Measurements from ENCODE around the gene ANKRD29.
"Not testable (repeated sequence)": the region's sequence is repeated elsewhere in the genome, so short reads cannot be mapped to it uniquely, and the experiment has no call there.

The ANKRD29 gene

DNA sequence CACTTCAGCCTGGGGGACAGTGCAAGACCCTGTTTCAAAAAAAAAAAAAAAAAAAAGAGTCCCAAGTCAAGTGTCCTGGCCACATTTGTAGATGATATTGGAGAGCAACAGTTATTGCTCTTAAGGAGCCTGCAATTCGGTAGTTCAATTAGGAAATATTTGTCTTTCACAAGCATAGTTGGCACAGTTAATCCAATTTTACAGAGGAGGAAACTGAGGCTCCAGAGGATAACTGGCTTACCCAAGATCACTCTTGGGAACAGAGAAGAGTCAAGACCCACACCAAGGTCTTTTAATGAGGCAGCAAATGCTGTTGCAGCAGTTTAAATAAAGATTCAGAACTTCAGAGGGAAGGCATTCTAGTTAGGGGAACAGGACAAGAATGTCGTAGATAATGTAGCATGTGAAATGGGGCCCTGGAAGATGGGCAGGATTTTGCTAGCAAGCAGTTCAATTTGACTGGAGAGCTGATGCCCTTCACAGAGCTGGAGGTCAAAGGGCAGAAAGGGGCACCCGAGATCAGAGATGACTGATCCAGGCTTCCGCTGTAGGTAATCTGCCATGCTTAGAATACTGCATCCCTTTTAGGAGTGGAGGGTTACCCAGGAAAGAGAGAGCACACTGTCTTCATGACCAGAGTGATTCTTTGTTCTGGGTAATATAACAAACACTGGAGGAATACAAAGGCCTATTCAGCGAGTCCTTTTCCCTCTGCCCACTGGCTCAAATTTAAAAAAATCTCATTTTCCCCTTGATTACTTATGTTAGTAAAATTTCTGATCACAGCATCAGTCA lies 79.4 kb downstream of the ANKRD29 start:
- DNase-seq (ENCODE audit: low read depth, low spot score), result no peak
- in situ Hi-C loops (cut with HindIII; ENCODE audit: low sequenced_read_pairs), result no loop called here
- TF ChIP-seq, protein P1, sequence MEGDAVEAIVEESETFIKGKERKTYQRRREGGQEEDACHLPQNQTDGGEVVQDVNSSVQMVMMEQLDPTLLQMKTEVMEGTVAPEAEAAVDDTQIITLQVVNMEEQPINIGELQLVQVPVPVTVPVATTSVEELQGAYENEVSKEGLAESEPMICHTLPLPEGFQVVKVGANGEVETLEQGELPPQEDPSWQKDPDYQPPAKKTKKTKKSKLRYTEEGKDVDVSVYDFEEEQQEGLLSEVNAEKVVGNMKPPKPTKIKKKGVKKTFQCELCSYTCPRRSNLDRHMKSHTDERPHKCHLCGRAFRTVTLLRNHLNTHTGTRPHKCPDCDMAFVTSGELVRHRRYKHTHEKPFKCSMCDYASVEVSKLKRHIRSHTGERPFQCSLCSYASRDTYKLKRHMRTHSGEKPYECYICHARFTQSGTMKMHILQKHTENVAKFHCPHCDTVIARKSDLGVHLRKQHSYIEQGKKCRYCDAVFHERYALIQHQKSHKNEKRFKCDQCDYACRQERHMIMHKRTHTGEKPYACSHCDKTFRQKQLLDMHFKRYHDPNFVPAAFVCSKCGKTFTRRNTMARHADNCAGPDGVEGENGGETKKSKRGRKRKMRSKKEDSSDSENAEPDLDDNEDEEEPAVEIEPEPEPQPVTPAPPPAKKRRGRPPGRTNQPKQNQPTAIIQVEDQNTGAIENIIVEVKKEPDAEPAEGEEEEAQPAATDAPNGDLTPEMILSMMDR (IDR thresholded peaks at IDR 0.05; ENCODE audit: low read depth, low read length), result no peak
- no peak overlapping the region for H3K4me3 ChIP-seq (ENCODE audit: low read depth, low read length)

DNA sequence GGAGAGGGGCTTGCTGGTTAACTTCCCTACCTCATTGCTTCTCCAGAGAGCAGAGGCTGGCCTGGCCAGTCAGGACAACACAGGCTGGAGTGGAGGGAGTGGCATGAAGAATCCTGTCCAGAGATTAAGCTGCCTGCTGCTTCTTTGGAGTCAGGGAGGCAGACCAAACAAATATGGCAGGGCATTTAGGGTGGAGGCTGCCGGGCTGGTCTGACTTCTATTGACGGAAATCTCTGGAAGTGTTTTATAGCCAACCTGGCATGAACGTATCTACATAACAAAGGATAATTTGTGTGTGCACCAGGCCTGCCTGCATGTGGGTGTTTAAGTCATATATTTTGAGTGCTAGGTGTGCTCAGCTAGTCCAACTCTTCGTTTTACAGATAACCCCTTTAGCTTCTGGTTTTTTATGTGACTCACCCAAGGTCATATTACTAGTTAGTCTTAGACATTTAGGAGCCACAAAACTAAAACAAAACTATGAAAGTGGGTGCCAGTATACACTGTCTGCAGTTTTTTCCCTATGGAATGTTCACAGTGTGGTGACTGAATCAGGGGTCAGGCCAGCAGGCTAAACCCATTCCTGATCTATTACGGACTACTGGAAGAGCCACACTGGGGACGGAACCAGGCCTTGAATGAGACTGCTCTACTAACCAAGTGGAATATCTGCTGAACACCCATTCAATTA lies 81.9 kb downstream of the ANKRD29 start:
- TF ChIP-seq, protein P1 (IDR thresholded peaks at IDR 0.05; ENCODE audit: low read depth, low read length), result no peak
- in situ Hi-C loops (cut with HindIII; ENCODE audit: low sequenced_read_pairs), result no loop called here
- H3K4me3 ChIP-seq (ENCODE audit: low read depth, low read length), result no peak overlapping the region
- DNase-seq (ENCODE audit: low read depth, low spot score), result peak; percentile 67

DNA sequence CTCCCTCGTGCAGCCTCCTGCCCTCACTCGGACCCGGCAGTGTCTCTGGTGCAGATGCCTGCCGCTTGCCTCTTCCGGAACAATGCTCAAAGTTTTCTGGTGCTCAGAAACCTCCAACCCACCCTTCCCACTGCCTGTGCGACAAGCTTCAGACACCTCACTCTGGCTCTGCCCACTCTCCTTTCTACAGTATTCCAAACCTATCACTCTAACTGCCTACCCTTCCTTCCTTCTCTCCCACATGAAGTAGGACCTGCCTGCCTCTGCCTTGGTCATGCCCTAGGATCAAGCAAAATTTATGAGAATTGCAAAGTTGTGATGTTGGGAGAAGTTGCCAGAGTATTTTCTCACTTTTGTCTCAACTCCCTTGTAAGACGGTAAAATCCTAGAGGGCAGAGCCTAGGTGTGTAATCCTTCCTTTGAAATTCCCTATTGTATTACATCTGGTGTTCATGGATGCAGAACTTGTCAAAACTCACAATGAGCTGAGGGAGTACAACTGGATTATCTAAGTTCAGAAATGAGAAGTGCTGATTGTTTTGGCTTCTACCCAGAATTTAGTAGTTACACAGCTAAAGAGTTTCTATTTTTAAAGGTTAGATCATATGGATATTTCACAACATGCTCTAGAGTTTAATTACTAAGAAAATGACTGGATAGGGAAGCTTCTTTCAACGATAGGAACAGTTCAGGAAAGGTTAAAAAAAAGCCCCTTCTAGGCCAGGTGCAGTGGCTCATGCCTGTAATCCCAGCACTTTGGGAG lies 83.6 kb downstream of the ANKRD29 start:
- DNase-seq (ENCODE audit: low read depth, low spot score), result peak; percentile 23
- TF ChIP-seq, protein P1 (IDR thresholded peaks at IDR 0.05; ENCODE audit: low read depth, low read length), result no peak
- in situ Hi-C loops (cut with HindIII; ENCODE audit: low sequenced_read_pairs), result no loop called here

DNA sequence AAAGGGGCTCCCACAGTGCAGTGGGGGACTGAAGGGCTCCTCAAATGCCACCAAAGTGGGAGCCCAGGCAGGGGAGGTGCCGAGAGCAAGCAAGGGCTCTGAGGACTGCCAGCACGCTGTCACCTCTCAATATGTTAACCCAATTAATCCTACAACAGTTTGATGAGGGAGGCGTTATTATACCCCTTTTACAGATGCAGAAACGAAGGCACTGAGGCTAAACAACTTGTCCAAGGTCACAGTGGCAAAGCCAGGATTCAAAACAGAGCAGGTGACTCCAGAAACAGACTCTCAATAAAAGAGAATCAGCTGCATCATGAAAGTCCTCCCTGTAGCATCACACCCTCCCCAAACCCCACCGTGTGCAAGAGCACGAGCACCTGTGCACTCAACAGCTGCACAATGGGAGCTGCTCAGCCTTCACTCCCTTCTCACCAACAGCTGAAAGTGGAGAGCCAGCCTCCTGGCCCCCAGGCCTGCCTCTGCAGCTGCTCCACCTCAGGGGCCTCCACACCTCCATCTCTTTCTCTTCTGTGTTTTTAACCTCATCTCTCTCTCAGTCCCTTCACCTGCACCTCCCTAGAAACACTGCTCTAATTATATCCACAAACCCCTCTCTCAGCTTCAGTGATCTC lies 84.5 kb downstream of the ANKRD29 start:
- TF ChIP-seq, protein P1 (IDR thresholded peaks at IDR 0.05; ENCODE audit: low read depth, low read length), result no peak

More for the DNA sequence above, 83.6 kb downstream of the ANKRD29 start:
- no peak overlapping the region for H3K4me3 ChIP-seq (ENCODE audit: low read depth, low read length)

DNA sequence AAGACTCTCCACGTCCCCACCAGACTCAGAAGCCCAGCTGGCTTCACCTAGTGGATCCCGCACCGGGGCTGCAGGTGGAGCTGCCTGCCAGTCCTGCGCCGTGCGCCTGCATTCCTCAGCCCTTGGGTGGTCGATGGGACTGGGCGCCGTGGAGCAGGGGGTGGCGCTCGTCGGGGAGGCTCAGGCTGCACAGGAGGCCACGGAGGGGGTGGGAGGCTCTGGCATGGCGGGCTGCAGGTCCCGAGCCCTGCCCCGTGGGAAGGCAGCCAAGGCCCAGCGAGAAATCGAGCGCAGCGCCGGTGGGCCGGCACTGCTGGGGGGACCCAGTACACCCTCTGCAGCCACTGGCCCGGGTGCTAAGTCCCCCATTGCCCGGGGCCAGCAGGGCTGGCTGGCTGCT lies 85.2 kb downstream of the ANKRD29 start:
- H3K4me3 ChIP-seq (ENCODE audit: low read depth, low read length); DNase-seq (ENCODE audit: low read depth, low spot score); in situ Hi-C loops (cut with HindIII; ENCODE audit: low sequenced_read_pairs): not testable (repeated sequence)

More for the DNA sequence above, 84.5 kb downstream of the ANKRD29 start:
- DNase-seq (ENCODE audit: low read depth, low spot score), result no peak
- in situ Hi-C loops (cut with HindIII; ENCODE audit: low sequenced_read_pairs), result no loop called here
- no peak overlapping the region for H3K4me3 ChIP-seq (ENCODE audit: low read depth, low read length)

DNA sequence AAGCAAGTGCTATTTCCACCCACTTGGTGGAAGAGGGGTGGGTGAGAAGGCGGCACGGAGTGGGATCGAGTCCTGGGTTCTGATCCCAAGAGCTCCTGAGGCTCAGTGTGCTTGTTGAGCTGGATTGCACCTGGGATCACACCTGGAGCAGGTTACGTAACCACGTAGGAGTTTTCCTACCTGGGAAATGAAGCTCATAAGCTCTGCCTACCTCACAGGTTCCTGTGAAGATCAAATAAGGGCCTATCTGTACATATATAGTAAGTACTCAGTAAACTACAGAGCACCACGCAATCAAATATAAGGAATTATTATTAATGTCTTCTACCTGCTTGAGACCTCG lies 87.4 kb downstream of the ANKRD29 start:
- H3K4me3 ChIP-seq (ENCODE audit: low read depth, low read length), result no peak overlapping the region

More for the DNA sequence above, 87.4 kb downstream of the ANKRD29 start:
- in situ Hi-C loops (cut with HindIII; ENCODE audit: low sequenced_read_pairs), result no loop called here
- TF ChIP-seq, protein P1 (IDR thresholded peaks at IDR 0.05; ENCODE audit: low read depth, low read length), result no peak
- no peak for DNase-seq (ENCODE audit: low read depth, low spot score)
